ENCODE results near the gene MAMSTR.

Gene MAMSTR

GRCh38 chr19:48735031-48735615 lies 15.6 kb upstream of the MAMSTR start:
- H3K79me2 ChIP-seq (ENCODE audit: control insufficient read depth, low read length): no peaks in the 10 kb centered on the region
- H4K20me1 ChIP-seq (ENCODE audit: control insufficient read depth, insufficient read depth, low read depth, low read length): no peaks in the 10 kb centered on the region
- H3F3A ChIP-seq (ENCODE audit: control insufficient read depth, insufficient read depth): peaks cover 3% of the 10 kb centered on the region; the same call in 1 of the 2 replicates
- no peaks in the 10 kb centered on the region for H3K36me3 ChIP-seq (ENCODE audit: control insufficient read depth, low read length)
- H3K9me2 ChIP-seq (replicated peaks; ENCODE audit: control insufficient read depth, low read length): no peaks in the 10 kb centered on the region
- no peaks in the 10 kb centered on the region for H3K9me3 ChIP-seq (ENCODE audit: control insufficient read depth, insufficient read depth, low read length)
- 0 out of 2 replicates have a peak, but pooled peaks cover 3% of the 10 kb centered on the region for H3K27me3 ChIP-seq (ENCODE audit: control insufficient read depth, low read length)
- H3K4me2 ChIP-seq (ENCODE audit: low read length): no peak overlapping the region
- peaks cover 11% of the 10 kb centered on the region for H3K4me1 ChIP-seq (ENCODE audit: control insufficient read depth, low read length)
- H3K4me3 ChIP-seq (ENCODE audit: low read length): no peak overlapping the region
- TF ChIP-seq EZH2phosphoT487 (IDR thresholded peaks at IDR 0.05; ENCODE audit: borderline replicate concordance, low read length): no peak
- TF ChIP-seq CTCF (IDR thresholded peaks at IDR 0.05; ENCODE audit: low read depth, low read length, poor library complexity, severe bottlenecking): no peak
- H3K27ac ChIP-seq (ENCODE audit: low read depth, low read length): no peak overlapping the region

GRCh38 chr19:48734625-48735024 lies 15.1 kb upstream of the MAMSTR start:
- Histone ChIP-seq H3K4me1 (ENCODE audit: control insufficient read depth, low read length) (peaks cover 11% of the 10 kb centered on the region), H3K27ac (ENCODE audit: low read depth, low read length) (no peak overlapping the region), H3K9me3 (ENCODE audit: control insufficient read depth, insufficient read depth, low read length) (no peaks in the 10 kb centered on the region), H3K27me3 (ENCODE audit: control insufficient read depth, low read length) (no peaks in the 10 kb centered on the region), H3K4me2 (ENCODE audit: low read length) (no peak overlapping the region), H3K79me2 (ENCODE audit: control insufficient read depth, low read length) (no peaks in the 10 kb centered on the region), H3K36me3 (ENCODE audit: control insufficient read depth, low read length) (no peaks in the 10 kb centered on the region), H3K9me2 (replicated peaks; ENCODE audit: control insufficient read depth, low read length) (no peaks in the 10 kb centered on the region), H3K4me3 (ENCODE audit: low read length) (no peak overlapping the region), H4K20me1 (ENCODE audit: control insufficient read depth, insufficient read depth, low read depth, low read length) (no peaks in the 10 kb centered on the region), H3F3A (ENCODE audit: control insufficient read depth, insufficient read depth) (peaks cover 3% of the 10 kb centered on the region; the same call in 1 of the 2 replicates)
- no peak for TF ChIP-seq CTCF (IDR thresholded peaks at IDR 0.05; ENCODE audit: low read depth, low read length, poor library complexity, severe bottlenecking)
- no peak for TF ChIP-seq EZH2phosphoT487 (IDR thresholded peaks at IDR 0.05; ENCODE audit: borderline replicate concordance, low read length)

- Histone ChIP-seq H3K36me3 (ENCODE audit: control insufficient read depth, low read length) (peaks cover 7% of the 10 kb centered on the region), H3K4me2 (ENCODE audit: low read length) (no peak overlapping the region), H4K20me1 (ENCODE audit: control insufficient read depth, insufficient read depth, low read depth, low read length) (no peaks in the 10 kb centered on the region), H3K79me2 (ENCODE audit: control insufficient read depth, low read length) (no peaks in the 10 kb centered on the region), H3K27me3 (ENCODE audit: control insufficient read depth, low read length) (no peaks in the 10 kb centered on the region), H3K27ac (ENCODE audit: low read depth, low read length) (no peak overlapping the region), H3K9me3 (ENCODE audit: control insufficient read depth, insufficient read depth, low read length) (peaks cover 9% of the 10 kb centered on the region; the same call in 1 of the 2 replicates), H3F3A (ENCODE audit: control insufficient read depth, insufficient read depth) (no peaks in the 10 kb centered on the region), H3K4me1 (ENCODE audit: control insufficient read depth, low read length) (peaks cover 6% of the 10 kb centered on the region), H3K9me2 (replicated peaks; ENCODE audit: control insufficient read depth, low read length) (no peaks in the 10 kb centered on the region), H3K4me3 (ENCODE audit: low read length) (no peak overlapping the region)
- TF ChIP-seq EZH2phosphoT487 (IDR thresholded peaks at IDR 0.05; ENCODE audit: borderline replicate concordance, low read length) (no peak), CTCF (IDR thresholded peaks at IDR 0.05; ENCODE audit: low read depth, low read length, poor library complexity, severe bottlenecking) (no peak)
Observed at GRCh38 chr19:48731452-48731851, 11.9 kb upstream of the MAMSTR start.

Measured in DOHH2 (cell line).